ENCODE data around the gene SOCS7.

Gene SOCS7

GRCh38 chr17:38369124-38369886 is 17.7 kb downstream of the SOCS7 start:
- no peak for DNase-seq

- DNase-seq, result no peak
These were observed 27.8 kb downstream of the SOCS7 start for GRCh38 chr17:38379448-38379847.

DNA sequence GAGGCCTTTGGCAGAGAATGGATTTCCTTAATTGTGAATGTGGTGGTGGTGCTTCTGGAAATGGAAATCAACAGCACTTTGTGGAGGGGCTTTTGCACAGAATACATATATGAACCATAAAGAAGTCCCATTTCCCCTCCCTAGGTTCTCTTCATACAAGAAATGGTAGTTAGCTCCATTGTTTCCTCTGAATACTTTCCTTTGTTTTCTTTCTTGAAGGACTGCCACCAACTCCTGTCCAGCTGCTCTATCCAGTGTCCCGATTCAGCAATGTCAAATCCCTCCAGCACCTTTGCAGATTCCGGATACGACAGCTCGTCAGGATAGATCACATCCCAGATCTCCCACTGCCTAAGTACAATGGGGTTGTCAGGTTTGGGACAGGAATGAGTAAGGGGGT is 43.4 kb downstream of the SOCS7 start:
- DNase-seq, result no peak

DNA sequence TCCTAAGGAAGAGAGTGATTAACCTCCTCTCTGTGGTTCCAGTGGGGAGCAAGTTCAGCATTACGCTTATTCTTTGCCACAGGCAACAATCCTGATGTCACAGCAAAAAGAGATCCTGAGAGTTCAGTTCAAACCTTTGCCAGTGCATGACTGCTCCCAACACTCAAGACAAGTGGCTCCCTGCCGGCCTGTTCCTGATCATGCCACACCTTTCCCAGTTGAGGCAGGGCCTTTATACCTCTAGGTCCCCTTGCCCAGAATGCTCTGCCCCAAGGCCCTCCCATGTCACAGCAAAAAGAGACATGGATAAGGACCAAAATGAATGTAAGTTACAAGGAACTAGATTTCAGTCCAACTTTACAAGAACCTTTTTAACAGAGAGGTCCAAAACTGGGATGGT is 45.6 kb downstream of the SOCS7 start:
- DNase-seq, result no peak

DNA sequence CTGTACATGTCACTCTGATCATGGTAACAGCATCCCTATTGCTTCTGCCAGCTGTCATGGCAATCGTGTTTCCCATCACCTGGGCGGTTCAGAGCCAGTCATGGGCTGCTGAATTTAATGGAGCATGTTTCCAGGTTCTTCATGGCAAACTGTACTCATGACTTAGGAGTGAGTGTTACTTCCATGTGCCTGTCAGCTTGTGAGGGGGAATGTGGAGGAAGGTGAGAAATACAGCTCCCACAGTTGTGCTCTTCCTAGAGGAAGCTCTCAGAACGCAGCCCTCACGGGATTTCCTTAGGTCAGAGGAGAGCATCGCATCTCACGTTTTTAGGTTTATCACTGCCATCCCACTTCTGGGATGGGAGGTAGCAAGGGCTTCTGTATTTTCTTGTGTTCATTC is 48.6 kb downstream of the SOCS7 start:
- DNase-seq, result no peak

DNA sequence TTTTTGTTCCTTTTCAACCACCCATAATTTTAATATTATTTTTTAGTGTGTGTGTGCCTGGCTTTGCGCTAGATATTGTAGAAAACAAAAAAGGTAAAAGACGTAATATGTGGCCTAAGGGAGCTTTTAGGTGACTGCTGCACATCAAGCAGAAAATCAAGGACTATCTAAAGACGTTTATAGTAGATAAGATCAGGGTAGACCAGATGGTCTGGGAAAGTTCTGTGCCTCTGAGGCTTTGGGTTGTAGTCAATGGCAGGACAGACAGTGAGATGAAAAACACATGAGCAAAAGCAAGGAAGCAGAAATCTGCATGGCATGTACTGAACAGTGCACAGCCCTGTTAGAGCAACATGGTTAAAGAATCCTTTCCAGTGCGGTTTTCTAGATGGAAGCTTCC is 49.8 kb downstream of the SOCS7 start:
- no peak for DNase-seq

DNA sequence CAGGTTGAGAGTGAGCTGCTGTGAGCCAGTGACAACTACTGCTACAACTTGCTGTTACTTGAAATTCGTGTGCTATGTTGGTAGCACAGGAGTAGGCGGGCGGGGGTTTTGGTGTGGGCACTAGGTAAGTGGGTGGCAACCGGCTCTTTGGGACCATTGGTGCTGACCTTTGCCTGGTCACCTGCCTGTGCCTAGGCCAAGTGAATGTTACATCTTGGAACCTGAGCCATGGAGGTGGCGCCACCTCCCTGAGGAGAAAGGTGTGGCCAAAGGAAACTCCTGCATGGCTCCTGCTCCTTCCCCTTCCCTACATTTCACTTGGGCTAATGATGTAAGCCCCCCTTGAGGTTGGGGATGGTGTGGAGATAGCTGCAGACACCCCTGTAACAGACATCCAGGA is 51.3 kb downstream of the SOCS7 start:
- no peak for DNase-seq

DNA sequence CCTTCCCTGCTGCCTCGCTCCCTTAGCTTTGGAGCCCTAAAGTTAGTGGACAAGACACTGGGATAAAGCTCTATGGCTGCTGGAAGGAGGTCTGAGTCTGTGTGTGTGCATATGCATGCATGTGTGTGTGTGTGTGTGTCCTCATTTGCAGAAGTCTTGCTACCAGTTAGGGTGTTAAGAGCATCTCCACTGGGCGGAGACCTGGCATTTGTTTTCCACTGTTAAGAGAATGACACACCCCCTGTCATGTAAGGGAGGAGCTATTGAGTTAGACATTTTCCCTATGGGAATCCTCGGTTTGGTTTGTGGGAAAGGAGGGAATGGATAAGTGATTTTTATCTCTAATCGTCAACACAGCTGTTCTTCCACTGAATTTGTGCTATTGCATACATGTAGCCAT is 51.8 kb downstream of the SOCS7 start:
- DNase-seq, result no peak

GRCh38 chr17:38404174-38404943 is 52.7 kb downstream of the SOCS7 start:
- no peak for DNase-seq

DNA sequence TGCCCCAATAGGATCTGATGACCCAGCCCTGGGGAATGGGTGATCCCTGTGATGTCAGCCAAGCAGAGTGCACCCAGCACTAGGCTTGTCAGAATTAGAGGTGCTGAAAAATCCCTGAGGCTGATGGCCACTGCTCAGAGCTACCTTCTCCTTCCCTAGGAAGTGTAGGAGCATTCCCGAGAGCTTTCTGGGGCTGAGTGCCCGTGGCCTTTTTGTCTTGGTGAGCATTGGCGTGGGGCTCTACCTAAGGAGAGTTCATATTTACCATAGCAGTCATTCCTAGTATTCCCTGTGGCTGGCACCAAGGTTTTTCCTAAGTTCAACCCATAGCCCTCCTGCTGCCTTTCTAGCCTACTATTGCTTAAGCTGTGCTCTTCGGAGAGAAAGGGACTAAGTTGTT is 54.0 kb downstream of the SOCS7 start:
- no peak for DNase-seq

DNA sequence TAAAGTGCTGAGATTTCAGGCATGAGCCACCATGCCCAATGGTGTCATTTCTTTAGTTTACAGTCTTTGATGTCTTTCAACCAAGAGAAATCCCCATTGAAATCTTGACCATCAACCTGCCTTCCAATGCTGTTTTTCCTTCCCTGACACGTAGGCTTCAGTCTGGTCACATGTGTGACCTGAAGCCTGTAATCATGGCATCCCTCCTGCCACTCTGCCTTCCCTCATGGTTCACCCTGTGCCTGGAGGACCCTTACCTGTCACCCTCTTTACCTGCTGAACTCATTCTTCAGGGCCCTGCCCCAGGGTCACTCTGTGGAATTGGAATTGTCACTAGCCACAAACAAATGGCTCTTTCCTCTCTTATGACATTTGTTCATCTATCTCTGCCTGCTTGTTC is 58.6 kb downstream of the SOCS7 start:
- DNase-seq, result no peak

DNA sequence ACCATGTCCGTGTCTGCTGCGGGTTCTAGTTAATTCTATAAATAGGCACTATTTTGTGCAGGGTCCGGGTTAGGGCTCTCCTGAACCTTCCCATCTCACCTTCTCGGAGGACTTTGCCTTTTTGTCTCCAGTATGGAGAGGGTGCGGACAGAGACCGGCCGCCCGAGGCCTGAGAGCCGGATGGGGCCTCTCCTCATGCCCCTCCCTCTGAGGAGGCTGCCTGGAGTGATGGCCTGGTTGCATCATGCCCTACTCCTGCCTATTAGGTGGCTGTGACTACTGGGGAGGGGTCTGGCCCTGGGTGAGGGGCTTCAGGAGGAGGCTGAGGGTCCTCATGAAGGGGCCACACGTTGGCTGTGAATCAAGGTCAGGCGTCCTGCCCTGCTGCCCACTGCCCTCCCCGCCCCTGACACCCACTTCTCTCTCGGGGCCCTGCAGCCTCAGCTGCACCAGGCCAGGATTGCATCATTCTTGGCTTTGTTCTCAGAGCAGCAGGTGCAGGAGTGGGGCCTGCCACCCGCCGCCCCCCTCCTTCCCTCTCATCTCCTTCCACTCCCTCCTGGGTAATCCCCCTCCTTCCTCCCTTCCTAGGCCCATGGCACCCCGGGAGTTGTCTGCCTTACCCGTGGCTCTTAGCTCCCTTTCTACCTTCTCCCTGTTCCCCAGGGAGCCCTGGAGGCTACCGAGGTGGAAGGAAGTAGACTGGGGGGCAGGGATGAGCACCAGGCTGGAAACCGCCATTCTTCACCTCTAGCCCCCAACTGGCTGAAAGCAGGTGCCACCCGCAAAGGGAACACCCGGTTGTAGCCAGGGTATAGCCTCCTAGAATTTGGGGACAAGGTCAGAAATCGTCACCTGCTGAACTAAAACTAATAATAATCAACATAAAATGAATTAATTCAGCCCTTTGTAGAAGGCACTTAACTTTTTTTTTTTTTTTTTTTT is 63.9 kb downstream of the SOCS7 start:
- DNase-seq, result peak; percentile 58 to 86

DNA sequence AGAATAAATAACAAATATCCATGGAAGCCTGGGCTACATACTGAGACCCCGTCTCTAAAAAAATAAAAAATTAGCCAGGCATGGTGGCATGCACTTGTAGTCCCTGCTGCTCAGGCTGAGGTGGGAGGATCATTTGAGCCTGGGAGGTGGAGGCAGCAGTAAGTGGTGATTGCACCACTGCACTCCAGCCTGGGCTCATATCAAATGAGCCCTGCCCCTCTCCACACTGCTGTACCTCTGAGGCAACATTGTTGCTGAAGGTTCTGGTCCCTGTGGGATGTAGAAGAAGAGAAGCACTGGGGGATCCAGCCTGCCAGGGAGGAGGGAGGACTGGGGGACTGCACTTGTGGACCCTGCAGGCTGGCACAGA is 65.2 kb downstream of the SOCS7 start:
- no peak for DNase-seq

DNA sequence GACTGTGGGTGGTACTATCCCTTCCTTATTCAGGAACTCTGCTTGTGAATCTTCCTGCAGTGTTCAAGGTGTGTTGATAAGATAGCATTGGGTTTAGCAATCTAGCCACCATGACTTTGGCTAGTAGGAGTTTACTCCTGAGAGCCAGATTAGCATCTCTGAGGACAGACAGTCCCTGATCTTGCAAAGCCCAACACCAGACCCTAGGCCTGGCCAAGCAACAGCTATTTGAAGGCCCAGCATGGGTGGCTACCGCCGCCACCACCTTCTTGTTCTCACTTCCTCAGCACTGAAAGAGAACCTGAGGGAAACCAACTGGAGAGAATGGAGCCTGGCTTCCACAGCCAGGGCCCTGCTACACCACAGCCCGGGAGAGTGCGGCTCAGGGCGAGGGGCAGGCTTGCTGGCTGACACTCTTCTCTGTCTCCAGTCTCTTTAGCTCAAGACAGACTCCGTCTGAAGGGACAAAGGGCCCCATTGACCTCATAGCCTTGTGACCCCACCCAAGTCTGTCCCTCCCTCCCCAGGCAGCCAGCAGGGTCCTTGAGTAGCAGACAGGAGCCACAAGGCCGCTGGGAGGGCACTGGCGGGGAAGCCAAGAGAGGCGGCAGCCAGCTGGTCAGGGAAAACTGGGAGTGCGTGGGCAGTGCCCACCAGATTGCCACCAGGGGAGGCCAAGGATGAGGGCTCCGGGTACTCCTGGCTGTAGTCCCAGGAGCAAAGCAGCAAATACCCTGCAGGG is 65.7 kb downstream of the SOCS7 start:
- no peak for DNase-seq

DNA sequence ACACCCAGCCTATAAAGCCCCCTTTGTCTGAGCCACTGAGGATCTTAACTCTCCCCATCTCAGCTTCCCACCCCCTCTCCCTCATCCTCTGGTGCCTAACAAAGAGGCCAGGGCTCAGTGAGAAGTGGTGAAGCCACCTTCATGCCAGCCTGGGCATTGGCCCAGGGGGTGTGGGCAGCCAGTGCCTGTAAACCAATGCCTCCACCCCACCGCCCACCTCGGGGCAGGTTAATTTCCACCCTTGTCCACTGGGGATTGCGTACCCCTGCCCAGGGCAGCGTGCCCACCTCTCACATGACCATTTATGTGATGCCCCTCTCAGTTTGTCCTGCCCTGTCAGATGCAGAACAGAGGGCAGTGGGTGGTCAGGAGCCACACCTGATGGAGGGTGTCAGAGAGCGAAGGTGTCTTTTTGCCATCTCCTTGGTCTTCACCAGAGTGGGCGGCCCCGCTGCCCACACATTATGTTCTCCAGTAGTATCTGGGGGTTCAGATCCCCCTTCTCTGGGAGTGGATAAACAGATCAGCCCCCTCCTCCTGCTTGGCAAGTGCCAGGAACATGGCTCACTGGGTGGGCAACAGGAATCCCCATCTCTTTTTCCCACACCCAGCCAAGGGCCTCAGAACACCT is 66.5 kb downstream of the SOCS7 start:
- DNase-seq, result no peak

- DNase-seq, result peak; percentile 21 to 44
These were observed 67.3 kb downstream of the SOCS7 start for GRCh38 chr17:38418693-38419507.

- DNase-seq, result no peak
These were observed 67.9 kb downstream of the SOCS7 start for GRCh38 chr17:38419508-38419981.

DNA sequence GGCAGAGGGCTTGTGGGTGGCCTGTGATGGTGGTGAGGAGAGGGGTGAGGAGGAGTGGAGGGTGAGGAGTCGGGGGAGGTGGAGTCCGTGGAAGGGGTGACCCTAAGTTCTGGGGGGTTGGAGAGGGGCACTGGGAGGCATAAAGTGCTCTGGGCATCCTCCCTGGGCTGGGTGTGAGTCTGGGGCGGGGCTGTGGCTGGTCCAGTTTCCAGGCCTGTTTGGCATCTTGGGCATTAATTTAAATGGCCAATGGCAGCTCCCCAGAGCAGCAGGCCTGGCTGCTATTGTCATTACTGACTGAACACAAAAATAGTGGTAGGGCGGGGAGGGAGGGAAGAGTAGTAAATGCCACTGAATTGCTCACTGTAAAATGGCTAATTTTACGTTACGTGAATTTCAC is 68.9 kb downstream of the SOCS7 start:
- DNase-seq, result no peak

GRCh38 chr17:38421171-38421841 is 69.7 kb downstream of the SOCS7 start:
- no peak for DNase-seq
